ENCODE measurements around the gene OR2A12. TPM values are rescaled to one million over a fixed set of nuclear protein-coding genes. Genes with fewer than 3 reads are reported as not detected.

OR2A12 gene
- total and polyA plus RNA-seq, 2 of the 13 experiments (the other 11 are each of a cell fraction or from before 2014, with no cell fraction given): 0.18 TPM; not detected in 1

GRCh38 chr7:144132262-144132661 lies 46.2 kb downstream of the OR2A12 start:
- no peak for TF ChIP-seq PAWR (CRISPR knock-in tag; IDR thresholded peaks at IDR 0.05; ENCODE audit: borderline replicate concordance)
- no peak for TF ChIP-seq ZNF598 (CRISPR knock-in tag; IDR thresholded peaks at IDR 0.05; ENCODE audit: borderline replicate concordance)
- no peak for TF ChIP-seq SNAPC4 (CRISPR knock-in tag; IDR thresholded peaks at IDR 0.05)
- TF ChIP-seq MAFF (IDR thresholded peaks at IDR 0.05; ENCODE audit: low read depth, low read length): peak; percentile 54
- TF ChIP-seq MAFK (conservative IDR thresholded peaks at IDR 0.05 in 1 of 2, IDR thresholded peaks at IDR 0.05 in 1 of 2; ENCODE audit: low read length in 2 of 2): peak; percentile 58 to 70
- TF ChIP-seq EZH2 (conservative IDR thresholded peaks at IDR 0.05; ENCODE audit: low read depth, low read length): no peak
- no peak for TF ChIP-seq ZBTB20 (CRISPR knock-in tag; IDR thresholded peaks at IDR 0.05; ENCODE audit: borderline replicate concordance, low read depth)
- no peak for TF ChIP-seq SMAD1 (CRISPR knock-in tag; IDR thresholded peaks at IDR 0.05; ENCODE audit: borderline replicate concordance, low read depth)
- FAIRE-seq (no peak), DNase-seq (ENCODE audit: low spot score) (no peak), ATAC-seq (no peak)
- H2AFZ ChIP-seq (ENCODE audit: low read length): no peak overlapping the region
- no peak overlapping the region for H3K4me2 ChIP-seq (ENCODE audit: low read depth, low read length)
- ChIA-PET CTCF (ENCODE audit: low intra/inter-chr PET ratio, low total read pairs) (no interaction called here), POLR2A (no interaction called here)
- H4K20me1 ChIP-seq (ENCODE audit: insufficient read depth, low read length): no peaks in the 10 kb centered on the region
- no peak overlapping the region for H3K4me3 ChIP-seq (replicated peaks in 1 of 3; ENCODE audit: insufficient read depth in 1 of 3, low read depth in 2 of 3, low read length in 3 of 3)
- no peaks in the 10 kb centered on the region for H3K9me3 ChIP-seq (ENCODE audit: low read length)
- no TSS peak for BruUV-seq (replicated peaks)
- no peaks in the 10 kb centered on the region for H3K79me2 ChIP-seq (ENCODE audit: insufficient read depth, low read length)
- WGBS (ENCODE audit: low lambda C conversion rate): 0% methylated on average over 2 of the region's 3 CpGs
- H3K27ac ChIP-seq (ENCODE audit: extremely low read length, insufficient read depth, low read length): no peak overlapping the region
- no peaks in the 10 kb centered on the region for H3K27me3 ChIP-seq (ENCODE audit: control insufficient read depth in 1 of 2, insufficient read depth in 2 of 2, low read length in 2 of 2)
- in situ Hi-C loops (cut with HindIII; ENCODE audit: extremely low pct_ligation_motif_present, low pct_unique_long_range_greater_than_20kb) (no loop called here), intact Hi-C loops (cut with micrococcal nuclease; ENCODE audit: unreplicated experiment) (no loop called here)
- H3K9ac ChIP-seq (ENCODE audit: insufficient read depth, low read depth, low read length): no peak overlapping the region
- H3K4me1 ChIP-seq (ENCODE audit: insufficient read depth, low read length): no peaks in the 10 kb centered on the region
- no peaks in the 10 kb centered on the region for H3K36me3 ChIP-seq (replicated peaks in 1 of 2; ENCODE audit: control insufficient read depth in 1 of 2, insufficient read depth in 2 of 2, low read length in 2 of 2)
